GM12878 (cell line): ENCODE measurements around the gene LDLRAD3. TPM values are rescaled to one million over a fixed set of nuclear protein-coding genes. Genes with fewer than 3 reads are reported as not detected.

ENCODE experiments used
- ATAC-seq: fragments of 200-7000 bp; cut with Tn5 transposase; 3 replicates; pipeline ENCODE4 v1.9.1; 2020; ENCODE audit warnings: mild to moderate bottlenecking, moderate library complexity
- BruUV-seq: library from RNA; stranded (reverse); fragments of 400-500 nt; replicated peaks from 2 replicates; lab custom pipeline; 2021; lab: Mats Ljungman, UMichigan
- CTCF ChIA-PET: fragments of 300-600 bp; sonication (Branson Sonifier 250); formaldehyde crosslinking; extraction: SDS; loops from one replicate; lab custom pipeline; 2021; ENCODE audit warnings: inconsistent platforms; lab: Yijun Ruan, JAX
- POLR2A ChIA-PET: fragments of 350-600 bp; formaldehyde crosslinking; extraction: SDS; loops from one replicate; lab custom pipeline; 2021; ENCODE audit warnings: inconsistent platforms; lab: Charles Lee
- RAD21 ChIA-PET: fragments of 300-600 bp; sonication (Branson Sonifier 250); formaldehyde crosslinking; loops from one replicate; lab custom pipeline; 2023; ENCODE audit warnings: antibody characterized with exemption; ENCODE audit not compliant: unreplicated experiment; lab: Charles Lee
- SMC1A ChIA-PET: fragments of 300-600 bp; sonication (Branson Sonifier 250); formaldehyde crosslinking; loops from one replicate; lab custom pipeline; 2023; ENCODE audit not compliant: unreplicated experiment, uncharacterized antibody; lab: Charles Lee
- DNase-seq: peaks from one replicate; pipeline ENCODE4 v3.0.0-alpha.2; 2011; ENCODE audit warnings: low read depth, low spot score
- FAIRE-seq: peaks from 3 replicates; lab custom pipeline; 2011; peaks lifted over from hg19 to GRCh38; lab: Jason Lieb, UNC
- H2AFZ ChIP-seq: 2 replicates; pipeline ENCODE4 v1.6.0; 2011; ENCODE audit warnings: low read depth, low read length, control low read depth; ENCODE audit not compliant: control insufficient read depth
- H3K27ac ChIP-seq: 2 replicates; pipeline ENCODE4 v1.5.1; 2011; ENCODE audit warnings: control low read depth; ENCODE audit not compliant: control insufficient read depth, insufficient read depth
- H3K27me3 ChIP-seq, 2 experiments: replicated peaks in 1 of 2; 2 replicates each; pipeline versions ENCODE4 v1.6.0 to v1.6.1; 2011; ENCODE audit warnings: low read length in 1 of 2; ENCODE audit not compliant: control insufficient read depth in 2 of 2, insufficient read depth in 2 of 2
- H3K36me3 ChIP-seq, 2 experiments: 2 replicates each; pipeline ENCODE4 v1.5.1; 2011; ENCODE audit warnings: low read length in 1 of 2; ENCODE audit not compliant: control insufficient read depth in 2 of 2, insufficient read depth in 2 of 2
- H3K4me1 ChIP-seq: 2 replicates; pipeline ENCODE4 v1.6.1; 2011; ENCODE audit warnings: mild to moderate bottlenecking, low read length, moderate library complexity, mixed read lengths; ENCODE audit not compliant: control insufficient read depth, insufficient read depth
- H3K4me2 ChIP-seq: 2 replicates; pipeline ENCODE4 v1.6.0; 2011; ENCODE audit warnings: control low read depth; ENCODE audit not compliant: control insufficient read depth, insufficient read depth
- H3K4me3 ChIP-seq: fragments of 200-600 bp; sonication (generic); 2 replicates; pipeline ENCODE4 v1.5.1; 2016
- H3K79me2 ChIP-seq: 2 replicates; pipeline ENCODE4 v1.6.0; 2011; ENCODE audit warnings: low read length; ENCODE audit not compliant: control insufficient read depth, insufficient read depth
- H3K9ac ChIP-seq: 2 replicates; pipeline ENCODE4 v1.8.0; 2011; ENCODE audit warnings: low read length, control low read depth, mixed read lengths; ENCODE audit not compliant: control insufficient read depth, insufficient read depth
- H3K9me3 ChIP-seq: replicated peaks from 3 replicates; pipeline ENCODE4 v1.5.1; 2011; ENCODE audit warnings: mild to moderate bottlenecking, low read length; ENCODE audit not compliant: control insufficient read depth, insufficient read depth
- H4K20me1 ChIP-seq: 2 replicates; pipeline ENCODE4 v1.6.0; 2011; ENCODE audit not compliant: control insufficient read depth, insufficient read depth
- ATF3 ChIP-seq: IDR thresholded peaks from 2 replicates; pipeline ENCODE4 v1.6.1; 2011; ENCODE audit warnings: low read depth, mild to moderate bottlenecking, low read length, moderate library complexity, borderline replicate concordance; ENCODE audit errors: extremely low read depth
- BCL11A ChIP-seq: IDR thresholded peaks from 2 replicates; pipeline ENCODE4 v1.6.1; 2011; ENCODE audit warnings: low read depth, low read length
- E2F4 ChIP-seq: IDR thresholded peaks from 2 replicates; pipeline ENCODE4 v1.6.1; 2012; ENCODE audit warnings: low read depth, low read length, improper control_type of control experiment
- FOXM1 ChIP-seq: IDR thresholded peaks from 2 replicates; pipeline ENCODE4 v1.6.1; 2012; ENCODE audit warnings: low read depth, mild to moderate bottlenecking, inconsistent platforms, low read length, moderate library complexity
- IRF4 ChIP-seq: IDR thresholded peaks from 2 replicates; pipeline ENCODE4 v1.6.1; 2011; ENCODE audit warnings: low read depth, low read length
- KAT2A ChIP-seq: conservative IDR thresholded peaks from 2 replicates; pipeline ENCODE4 v1.6.1; 2011; ENCODE audit warnings: low read depth, low read length; ENCODE audit not compliant: control insufficient read depth
- RAD51 ChIP-seq: fragments of 450-650 bp; IDR thresholded peaks from 2 replicates; pipeline ENCODE4 v1.6.1; 2016; ENCODE audit warnings: moderate library complexity, mild to moderate bottlenecking, inconsistent platforms
- RELA ChIP-seq: fragments of 450-650 bp; IDR thresholded peaks from 2 replicates; pipeline ENCODE4 v1.8.0; 2014; ENCODE audit warnings: borderline replicate concordance; ENCODE audit not compliant: partially characterized antibody
- SP1 ChIP-seq: IDR thresholded peaks from one replicate; pipeline ENCODE4 v1.6.1; 2011; ENCODE audit warnings: low read depth, low read length
- SREBF2 ChIP-seq: IDR thresholded peaks from 2 replicates; pipeline ENCODE4 v1.6.1; 2012; ENCODE audit warnings: mild to moderate bottlenecking, low read length
- ZBTB4 ChIP-seq: fragments of 450-650 bp; formaldehyde crosslinking; IDR thresholded peaks from 2 replicates; pipeline ENCODE4 v1.4.0; 2022; ENCODE audit warnings: mild to moderate bottlenecking, moderate library complexity
- WGBS: methylation state at CpG from one replicate; pipeline ENCODE4 v1.1.6; 2016; ENCODE audit warnings: low lambda C conversion rate; ENCODE audit not compliant: insufficient replicate concordance, insufficient coverage; ENCODE audit errors: missing lambda C conversion rate; 5-methylcytosine and 5-hydroxymethylcytosine counted together
- in situ Hi-C: fragments of 300-500 bp; cut with MboI; formaldehyde crosslinking; loops from 9 replicates; pipeline ENCODE4 v1.14.3; 2018; ENCODE audit warnings: mixed read lengths
- intact Hi-C: fragments of 100-400 bp; cut with micrococcal nuclease; formaldehyde crosslinking; loops from one replicate; pipeline ENCODE4 v1.14.2; 2022; ENCODE audit not compliant: unreplicated experiment
- polyA plus RNA-seq, 11 experiments: library from polyadenylated mRNA; depleted of rRNA in 4 of 11; unstranded in 6 of 11; stranded (reverse) in 5 of 11; fragments of >200 nt; fragmentation: Nextera tagmentation in 4 of 11; fragmentation: Illumina TruSeq in 1 of 11; extraction: Ambion mirVana in 4 of 11; extraction: Trizol in 1 of 11; gene quantifications; 1 replicate in 1 of 11; 2 replicates in 10 of 11; pipeline versions ENCODE4 v1.2.1 to v1.2.3, GENCODE V29; 2011 to 2016; ENCODE audit warnings: inconsistent platforms in 2 of 11, missing spikeins in 2 of 11, low read depth in 1 of 11
- total RNA-seq, 4 experiments: library from RNA; depleted of rRNA in 3 of 4; stranded (reverse); fragments of >200 nt in 3 of 4; fragmentation: Illumina TruSeq in 1 of 4; extraction: Trizol in 1 of 4; gene quantifications; 2 replicates each; pipeline versions ENCODE4 v1.2.1 to v1.2.3, GENCODE V29; 2013 to 2021

Gene LDLRAD3
- total and polyA plus RNA-seq, 10 of the 15 experiments (the other 5 are each of a cell fraction or from before 2014, with no cell fraction given), result 2.5 to 17.2 (median 10.7) TPM

- ChIA-PET RAD21 (interaction anchor here (2.1 kb wide), 1 partner anchor 181 kb away, joined by 6 read pairs; no protein-coding TSS in a partner anchor), SMC1A (interaction anchor here (0.9 to 1.6 kb wide), 8 partner anchors 11 to 202 kb away, joined by 3 to 5 read pairs (median 4); no protein-coding TSS in a partner anchor), CTCF (interaction anchor here (1.2 to 2.6 kb wide), 3 partner anchors 22 to 181 kb away, joined by 4 to 8 read pairs (median 4); no protein-coding TSS in a partner anchor), POLR2A (no interaction called here)
- in situ Hi-C loops (no loop called here), intact Hi-C loops (no loop called here)
- Histone ChIP-seq H3K4me2 (no peak overlapping the region), H3K79me2 (no peaks in the 10 kb centered on the region), H3K36me3 (no peaks in the 10 kb centered on the region; a peak in 1 of 4 replicates), H3K27ac (no peak overlapping the region), H3K9ac (no peak overlapping the region), H3K9me3 (peaks cover 2% of the 10 kb centered on the region; the same call in 2 of the 3 replicates), H2AFZ (no peak overlapping the region), H3K27me3 (no peaks in the 10 kb centered on the region), H3K4me1 (peaks cover 10% of the 10 kb centered on the region), H3K4me3 (no peak overlapping the region), H4K20me1 (no peaks in the 10 kb centered on the region)
- TF ChIP-seq SP1, result no peak
- TF ChIP-seq FOXM1, result no peak
- no peak for TF ChIP-seq KAT2A
- no peak for TF ChIP-seq RELA
- TF ChIP-seq SREBF2, result no peak
- no peak for TF ChIP-seq ZBTB4
- TF ChIP-seq E2F4, result no peak
- TF ChIP-seq ATF3, result no peak
- no peak for TF ChIP-seq BCL11A
- no peak for TF ChIP-seq RAD51
- no peak for TF ChIP-seq IRF4
- DNase-seq, result no peak
- 19% methylated on average over 3 of the region's 3 CpGs for WGBS
- ATAC-seq, result no peak
- BruUV-seq, result no TSS peak
- no peak for FAIRE-seq
Observed at GRCh38 chr11:36002796-36003195, 58.9 kb downstream of the LDLRAD3 start.
